Activated CD4-positive, CD25-positive, alpha-beta regulatory T cell treated with anti-CD3 and anti-CD28 coated beads, Interleukin-2, amount 50 U/mL, for 24 hours (primary cell): ENCODE results near the gene MREG.
A peak's percentile ranks its signal among the peaks of the same experiment; 100 is the strongest.

ENCODE experiments used
- ATAC-seq, 2 donors: fragments of 150-1000 bp; cut with Tn5 transposase; one replicate each; pipeline ENCODE4 v1.10.0; 2021; ENCODE audit warnings: mild to moderate bottlenecking in 1 of 2, moderate library complexity in 1 of 2

Gene MREG

DNA sequence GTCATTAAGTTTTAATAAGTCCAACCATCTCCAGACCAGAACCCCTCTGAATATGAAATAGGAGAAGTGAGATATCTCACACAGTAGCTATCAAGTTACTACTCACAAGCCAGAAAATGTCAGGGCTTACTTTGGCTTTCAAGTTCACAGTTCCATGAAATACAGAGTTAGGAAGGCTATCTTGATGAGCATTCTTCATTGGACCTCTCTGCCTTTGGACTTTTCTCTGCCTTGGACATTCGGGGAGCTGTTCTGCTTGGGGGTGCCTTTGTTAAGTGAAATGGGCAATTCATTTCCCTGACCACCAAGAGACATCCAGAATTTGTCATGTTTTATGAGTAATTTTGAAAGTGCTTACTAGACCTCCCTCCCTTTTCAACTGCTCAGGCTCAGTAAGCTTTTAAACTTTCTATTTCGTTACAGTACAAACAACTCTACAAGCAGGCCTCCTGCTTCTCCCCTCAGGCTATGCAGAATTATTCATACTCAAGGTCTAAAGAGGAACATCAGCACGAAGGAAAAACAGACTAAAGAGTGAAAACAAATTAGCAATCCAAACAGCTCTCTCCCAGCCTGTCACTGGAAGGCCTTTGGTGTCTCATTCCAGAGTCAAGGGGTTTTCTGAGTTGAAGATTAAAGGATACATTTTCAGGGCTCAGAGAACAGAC lies 95.3 kb downstream of the MREG start:
- ATAC-seq, result peak in 1 of 2 donors; percentile 27

DNA sequence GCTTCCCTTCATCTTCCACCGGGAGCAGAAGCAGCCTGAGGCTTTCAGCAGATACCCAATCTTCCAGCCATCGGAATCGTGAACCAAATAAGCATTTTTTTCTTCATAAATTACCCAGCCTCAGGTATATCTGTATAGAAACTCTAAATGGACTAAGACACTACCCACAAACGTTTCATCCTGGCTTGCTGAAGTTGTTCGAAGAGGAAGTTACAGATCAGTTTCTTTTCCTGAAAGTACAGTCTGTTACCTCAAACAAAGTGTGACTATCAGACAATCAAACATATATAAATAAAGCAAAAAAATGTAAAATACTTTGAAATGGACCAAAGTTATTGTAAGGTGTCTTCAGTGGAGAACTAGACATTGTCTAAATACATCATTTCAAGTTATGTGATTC lies 97.9 kb downstream of the MREG start:
- no peak for ATAC-seq

DNA sequence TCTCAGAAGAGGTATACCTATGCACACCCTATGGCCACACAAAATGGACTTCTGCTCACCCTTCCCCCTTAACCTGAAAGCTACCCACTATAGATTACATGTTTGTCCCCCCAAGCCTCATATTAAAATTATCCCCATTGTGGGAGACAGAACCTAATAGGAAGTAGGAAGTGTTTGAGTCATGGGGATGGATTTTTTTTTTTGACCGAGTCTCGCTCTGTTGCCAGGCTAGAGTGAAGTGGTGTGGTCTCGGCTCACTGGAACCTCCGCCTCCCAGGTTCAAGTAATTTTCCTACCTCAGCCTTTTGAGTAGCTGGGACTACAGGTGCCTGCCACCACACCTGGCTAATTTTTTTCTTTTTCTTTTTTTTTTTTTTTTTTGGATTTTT lies 98.6 kb downstream of the MREG start:
- no peak for ATAC-seq

DNA sequence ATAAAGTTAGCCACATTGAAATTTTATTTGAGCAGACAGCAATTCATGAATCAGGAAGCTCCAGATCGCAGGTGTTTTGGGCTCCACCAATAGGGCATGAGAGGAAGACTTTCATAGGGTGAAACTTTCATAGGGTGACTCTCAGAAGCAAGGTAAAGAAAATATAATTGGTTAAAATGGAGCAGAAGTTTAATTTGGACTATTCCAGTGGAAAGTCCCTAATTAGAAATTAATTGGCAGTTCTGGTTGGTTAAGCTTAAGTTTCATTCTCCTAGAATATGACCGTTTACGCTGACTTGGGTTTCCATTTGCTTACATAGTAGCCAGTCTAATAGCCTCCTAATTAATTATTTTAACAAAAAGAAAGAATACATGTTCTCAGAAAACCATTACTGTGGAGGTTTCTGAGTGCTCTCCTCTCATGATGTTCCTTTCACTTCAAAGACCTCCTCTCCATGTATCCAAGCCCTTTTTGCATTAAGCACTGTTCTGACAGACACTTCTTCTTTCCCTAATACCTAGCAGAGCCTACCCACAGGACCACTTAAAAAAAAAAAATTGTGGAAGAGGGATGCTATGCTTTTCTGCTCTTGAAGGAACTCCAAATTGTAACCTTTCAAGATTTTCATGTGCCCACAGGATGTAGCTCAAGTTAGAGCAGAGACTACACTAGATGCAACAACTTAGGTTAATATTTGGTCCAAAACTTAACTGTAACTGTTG lies 99.1 kb downstream of the MREG start:
- ATAC-seq, result no peak

DNA sequence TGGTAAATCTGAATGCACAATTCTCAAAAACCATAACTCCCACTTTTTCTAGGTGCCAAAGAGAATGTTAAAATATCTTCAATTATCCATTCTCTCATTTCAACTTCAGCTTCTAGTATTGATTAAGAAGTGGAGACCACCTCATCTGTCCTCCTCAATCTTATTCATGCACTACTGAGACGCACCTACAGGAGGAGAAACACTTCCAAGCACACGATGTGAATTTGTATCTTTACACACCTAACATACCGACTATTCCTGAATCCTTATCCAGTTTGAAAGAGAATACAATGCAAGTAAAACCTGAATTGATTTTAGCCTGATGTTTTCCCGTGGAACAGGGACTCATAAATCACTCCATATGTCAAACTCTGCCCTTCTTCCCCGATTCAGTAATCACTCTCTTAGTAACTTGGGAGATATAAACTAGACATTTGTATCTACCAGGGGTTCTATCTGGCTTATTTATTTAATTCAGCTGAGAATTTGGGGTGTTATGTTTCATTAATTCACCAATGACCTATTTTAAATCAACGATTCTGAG lies 101.0 kb downstream of the MREG start:
- ATAC-seq, result no peak

DNA sequence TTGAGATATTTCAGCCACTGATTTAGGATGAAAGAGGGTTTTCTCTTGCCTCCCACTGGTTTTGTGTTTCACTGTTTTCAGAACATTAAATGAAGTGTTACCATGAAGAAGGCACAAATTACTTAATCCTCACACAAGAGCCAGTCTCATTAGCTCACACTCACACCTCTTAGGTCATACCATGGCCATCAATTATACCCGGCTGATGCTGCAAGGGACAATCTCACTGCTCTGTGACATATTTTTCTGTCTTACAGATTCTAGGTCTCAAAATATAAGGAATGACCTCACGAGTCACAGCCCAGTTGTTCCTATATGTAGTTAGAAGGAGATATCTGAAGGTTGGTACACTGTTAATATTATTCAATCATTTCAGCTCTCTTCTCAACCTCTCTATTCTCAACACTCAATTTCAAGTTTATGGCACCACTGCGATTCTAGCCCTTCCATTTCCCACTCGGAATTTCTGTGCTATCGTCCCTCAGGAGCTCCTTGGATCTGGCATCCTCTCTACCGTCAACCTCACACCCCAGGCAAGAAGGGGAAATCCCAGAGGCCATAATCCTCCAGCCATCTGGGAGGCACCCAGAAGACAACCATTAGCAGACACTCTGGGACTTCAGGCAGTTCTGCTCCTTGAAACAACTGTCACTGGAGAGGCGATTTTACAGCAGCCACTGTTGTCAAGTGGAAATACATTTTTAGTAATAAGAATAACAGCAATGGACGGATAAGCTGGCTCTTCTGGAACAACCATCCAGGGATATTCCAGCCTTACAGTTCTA lies 101.9 kb downstream of the MREG start:
- no peak for ATAC-seq

DNA sequence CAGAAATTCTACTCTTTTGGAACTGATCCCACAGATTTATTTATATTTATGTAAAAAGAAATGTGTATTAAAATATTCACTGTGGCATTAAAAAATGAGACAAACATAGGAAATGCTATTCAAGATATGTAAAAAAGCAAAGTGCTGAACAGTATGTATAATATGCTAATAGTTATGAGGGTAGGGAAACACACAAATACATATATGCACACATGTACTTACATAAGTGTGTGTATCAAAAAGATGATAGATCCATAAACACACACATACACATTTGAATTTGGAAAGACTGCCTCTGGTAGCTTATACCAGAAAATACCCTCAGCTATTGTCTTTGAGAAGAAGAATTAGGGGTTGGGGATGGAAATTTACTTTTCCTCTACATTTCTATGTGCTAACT lies 103.2 kb downstream of the MREG start:
- ATAC-seq, result no peak

DNA sequence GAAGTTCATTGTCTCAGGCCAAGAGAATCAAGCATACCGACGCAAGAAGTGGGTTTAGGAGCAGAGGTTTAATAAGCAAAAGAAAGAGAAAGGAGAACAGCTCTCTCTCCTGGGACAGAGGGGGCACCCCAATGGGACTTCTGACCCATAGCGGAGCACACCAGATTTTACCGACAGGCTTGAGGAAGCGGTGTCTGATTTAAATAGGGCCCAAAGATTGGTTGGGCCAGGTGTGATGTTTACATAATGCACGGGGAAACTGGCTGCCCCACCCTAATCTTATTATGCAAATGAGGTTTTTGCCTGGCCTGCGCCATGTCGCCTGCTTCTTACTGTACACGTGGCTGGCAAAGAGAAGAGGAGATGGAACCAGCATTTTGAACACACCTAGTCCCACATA lies 106.2 kb downstream of the MREG start:
- no peak for ATAC-seq

DNA sequence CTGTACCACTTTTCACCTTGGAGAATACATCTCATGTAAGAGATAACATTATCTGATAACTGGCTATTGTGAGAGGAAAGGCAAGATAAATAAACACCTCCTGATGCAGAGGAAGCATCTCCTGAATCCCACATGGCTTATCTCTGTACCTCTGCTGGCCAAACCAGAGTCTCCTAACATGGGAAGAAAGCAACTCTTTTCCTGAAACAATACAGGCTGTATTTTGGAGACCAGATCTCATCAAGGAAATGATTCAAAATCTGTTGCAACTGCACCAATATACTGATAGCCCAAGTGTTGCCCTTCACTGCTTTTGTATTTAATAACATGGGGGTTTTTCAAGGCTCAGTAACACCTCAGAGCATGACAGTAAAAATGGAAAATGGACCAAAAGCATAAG lies 106.9 kb downstream of the MREG start:
- ATAC-seq, result no peak

DNA sequence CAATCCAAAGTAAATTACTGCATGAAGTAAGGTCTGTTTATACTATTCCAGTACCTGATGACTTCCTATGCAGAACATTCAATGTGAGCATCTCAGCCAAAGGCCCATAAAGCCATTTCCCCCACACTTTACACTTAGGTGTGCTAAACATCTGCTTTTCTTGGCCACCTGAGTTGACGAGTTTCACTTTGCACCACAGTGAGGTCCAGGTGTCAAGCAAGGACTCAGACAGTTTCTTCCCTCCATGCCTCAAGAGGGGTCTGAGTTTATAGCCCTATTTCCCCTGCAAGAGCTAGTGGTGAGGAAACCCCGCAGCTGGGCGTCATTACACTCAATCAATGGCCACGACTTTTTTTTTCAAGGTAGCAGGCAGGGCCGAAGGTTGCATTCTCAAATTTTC lies 107.7 kb downstream of the MREG start:
- no peak for ATAC-seq

DNA sequence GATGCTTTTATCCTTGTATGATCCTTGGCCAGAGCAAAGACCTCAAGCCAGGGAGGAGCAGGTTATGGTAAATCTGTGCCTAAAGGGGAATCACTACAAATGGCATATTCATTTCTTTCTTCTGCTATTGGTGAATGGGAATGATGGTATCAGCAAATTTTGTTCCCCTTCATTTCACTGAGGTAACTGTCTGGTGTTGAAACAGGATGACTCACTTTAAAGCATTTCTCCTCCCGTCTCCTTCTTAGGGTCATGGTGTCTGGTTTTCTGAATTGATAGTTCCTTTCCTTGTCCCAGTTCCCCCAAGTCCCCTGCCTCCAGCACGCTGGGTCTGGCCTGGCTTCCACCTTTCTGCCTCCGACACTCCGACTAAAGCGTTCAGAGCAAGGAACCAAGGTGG lies 109.2 kb downstream of the MREG start:
- ATAC-seq, result no peak

DNA sequence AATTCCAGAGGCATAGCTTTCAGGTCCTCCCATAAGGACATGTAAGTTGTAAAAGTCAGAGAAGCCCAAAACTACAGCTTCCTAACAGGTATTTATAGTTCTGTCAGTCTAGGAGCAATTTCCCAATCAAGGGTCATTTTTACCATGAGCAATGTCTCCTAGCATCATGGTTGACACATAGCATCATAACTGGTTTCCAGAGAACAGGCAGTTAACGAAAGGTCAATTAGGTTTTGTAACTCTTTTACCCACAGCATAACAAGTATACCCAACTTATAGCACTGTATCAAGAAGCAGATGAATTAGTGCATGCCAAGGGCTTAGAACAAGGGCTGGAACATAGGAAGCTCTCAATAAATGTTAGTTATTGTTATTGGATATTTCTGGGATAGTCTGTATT lies 110.1 kb downstream of the MREG start:
- ATAC-seq, result no peak

DNA sequence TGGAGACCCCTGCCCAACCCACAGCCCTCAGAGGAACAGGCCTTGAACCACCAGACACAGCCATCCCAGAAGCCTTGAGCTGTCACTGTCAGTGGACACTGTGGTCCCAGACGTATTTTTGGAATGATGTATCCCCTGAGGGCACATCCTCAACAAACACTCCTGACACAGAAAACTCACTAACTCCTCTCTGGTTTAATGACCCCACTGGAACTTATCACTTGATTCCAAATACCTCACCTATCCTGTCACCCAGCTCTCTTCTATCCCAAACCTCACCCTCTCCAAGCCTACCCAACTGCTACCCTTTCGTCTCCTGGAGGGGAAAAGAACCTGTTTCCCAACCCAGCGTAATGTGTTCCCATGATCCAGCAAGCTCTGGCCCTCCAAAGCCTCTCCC lies 111.6 kb downstream of the MREG start:
- ATAC-seq, result no peak

DNA sequence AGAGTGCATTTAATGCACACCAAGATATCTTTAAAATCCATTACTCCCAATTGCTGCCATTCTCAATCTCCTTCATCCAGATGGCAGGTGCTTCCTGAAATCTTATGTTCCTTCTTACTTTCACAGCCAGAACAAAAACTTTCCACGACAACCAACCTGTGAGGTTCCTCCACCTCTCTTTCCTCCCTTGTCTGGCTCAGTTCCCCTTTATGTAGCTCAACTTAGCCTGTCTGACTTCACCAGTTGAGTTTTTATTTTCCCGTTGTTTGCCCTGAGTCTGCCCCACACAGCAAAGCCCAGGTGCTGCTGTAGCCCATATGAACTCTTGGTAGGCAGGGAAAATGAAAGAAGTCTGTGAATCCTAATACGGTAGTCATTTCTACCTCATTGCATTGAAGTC lies 112.5 kb downstream of the MREG start:
- no peak for ATAC-seq

DNA sequence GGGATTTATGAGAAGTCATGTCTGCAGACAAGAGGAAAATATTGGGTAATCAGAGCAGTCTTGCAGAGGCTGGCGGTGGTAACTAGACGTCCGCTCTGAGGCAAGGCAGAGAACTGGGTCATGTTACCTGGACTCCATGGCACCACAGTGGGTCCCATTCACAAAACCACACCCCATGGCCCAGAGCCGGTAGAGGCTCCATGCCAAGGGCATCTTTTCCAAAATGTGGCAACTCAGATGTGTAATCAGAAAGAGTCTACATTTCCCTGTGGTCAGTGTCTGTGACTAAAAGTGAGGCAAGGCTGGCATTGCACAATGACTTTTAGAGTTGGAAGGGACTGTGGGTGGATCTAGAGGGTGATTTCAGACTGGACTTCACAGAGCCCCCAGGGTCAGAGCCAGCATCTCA lies 113.1 kb downstream of the MREG start:
- ATAC-seq, result no peak

DNA sequence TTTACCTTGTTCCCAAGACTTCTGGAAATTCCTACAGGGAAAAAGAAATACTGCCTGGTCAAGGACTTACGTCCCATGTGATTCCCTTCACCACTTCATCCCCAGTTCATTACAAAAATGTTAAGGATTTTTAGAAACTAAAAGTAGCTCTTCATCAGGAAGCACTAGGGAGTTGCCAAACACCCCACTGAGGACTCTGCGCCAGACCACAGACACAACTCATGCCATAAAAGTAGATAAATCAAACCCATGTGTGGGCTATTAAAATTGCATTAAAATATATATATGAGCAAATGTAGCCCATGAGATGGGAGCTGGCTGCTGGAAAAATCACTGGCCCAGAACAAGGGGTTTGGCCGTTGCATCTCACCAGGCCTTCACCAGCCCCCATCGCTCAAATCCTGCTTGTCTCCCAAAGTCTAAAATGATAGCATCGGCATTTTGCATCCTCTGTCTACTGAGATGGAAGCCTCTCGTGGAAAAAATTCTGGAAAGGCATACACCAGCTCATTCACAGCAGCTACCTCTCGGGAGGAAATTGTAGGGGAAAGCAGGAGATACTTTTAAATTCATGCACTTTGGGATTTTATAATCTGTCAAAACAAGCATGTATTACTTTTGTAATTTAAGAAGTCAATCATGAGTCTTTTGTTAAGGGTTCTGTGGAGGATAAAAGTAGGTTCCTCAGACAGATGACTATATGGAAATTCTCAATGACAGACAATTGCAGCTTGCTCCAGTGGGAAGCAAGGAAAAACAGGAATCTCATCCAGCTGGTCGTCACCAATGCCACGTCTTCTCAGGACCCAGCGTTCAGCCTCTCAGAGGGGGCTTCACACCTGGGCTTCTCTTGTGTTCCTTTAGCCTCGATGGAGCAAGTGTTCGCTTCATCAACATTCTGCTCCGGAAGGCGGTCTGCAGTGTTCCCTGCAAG lies 113.9 kb downstream of the MREG start:
- no peak for ATAC-seq

DNA sequence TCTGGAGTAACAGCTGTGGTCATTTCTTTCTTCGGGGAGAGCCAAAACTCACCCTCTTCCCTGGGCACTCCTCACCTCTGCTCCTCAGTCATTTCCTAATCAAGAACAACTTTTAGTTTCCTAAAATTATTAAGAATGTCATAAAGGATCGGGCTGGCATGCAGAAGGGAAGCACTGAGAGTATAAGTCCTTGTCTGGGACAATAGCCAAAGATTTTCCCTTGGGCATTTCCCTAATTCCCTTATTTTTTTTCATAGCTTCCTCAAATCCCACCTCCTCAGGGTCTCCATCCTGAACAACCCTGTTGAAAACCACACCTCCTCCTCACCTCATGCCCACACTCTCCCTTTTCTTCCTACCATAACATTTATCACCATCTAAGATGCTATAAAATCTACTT lies 115.0 kb downstream of the MREG start:
- no peak for ATAC-seq

DNA sequence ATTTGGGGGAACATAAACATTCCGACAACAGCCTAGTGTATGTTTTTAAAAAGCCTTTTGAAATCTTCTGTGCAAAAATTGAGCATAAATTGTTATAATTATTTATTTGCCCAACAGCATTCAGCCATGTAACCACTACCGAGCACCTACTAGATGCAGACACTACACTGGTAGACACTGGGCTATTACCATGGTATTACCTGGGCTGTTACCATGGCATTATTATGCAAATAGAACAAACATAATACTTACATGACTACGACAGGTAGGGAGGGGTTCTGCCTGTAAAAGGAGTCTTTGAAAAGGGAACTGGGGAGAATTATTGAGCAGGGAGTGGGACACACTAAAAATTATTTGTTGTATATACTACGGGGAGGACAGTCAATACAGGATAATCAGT lies 116.4 kb downstream of the MREG start:
- no peak for ATAC-seq

DNA sequence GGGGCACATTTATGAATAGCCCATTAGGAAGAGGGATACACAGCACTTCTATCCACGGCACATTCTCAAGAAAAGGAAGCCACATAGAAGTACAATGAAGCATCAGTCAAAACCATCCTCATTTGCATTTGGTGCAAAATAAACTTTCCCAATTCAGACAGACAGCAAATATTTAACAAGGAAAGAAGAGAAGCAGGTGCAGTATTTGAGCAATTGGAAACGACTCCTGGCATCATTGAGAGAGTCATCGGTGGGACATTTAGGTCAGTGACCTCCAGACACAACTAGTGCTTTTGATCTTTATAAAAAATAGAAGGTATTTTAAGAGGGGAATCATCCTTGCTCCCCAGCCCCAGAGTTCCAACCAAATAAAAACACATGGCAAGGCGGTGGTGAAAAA lies 118.0 kb downstream of the MREG start:
- ATAC-seq, result no peak
